Measurements from ENCODE around the gene ITGA3. TPM values are rescaled to one million over a fixed set of nuclear protein-coding genes. Genes with fewer than 3 reads are reported as not detected.

ITGA3 gene
- total and polyA plus RNA-seq, 2 of the 13 experiments (the other 11 are each of a cell fraction or from before 2014, with no cell fraction given), result 0.48 to 0.69 TPM

DNA sequence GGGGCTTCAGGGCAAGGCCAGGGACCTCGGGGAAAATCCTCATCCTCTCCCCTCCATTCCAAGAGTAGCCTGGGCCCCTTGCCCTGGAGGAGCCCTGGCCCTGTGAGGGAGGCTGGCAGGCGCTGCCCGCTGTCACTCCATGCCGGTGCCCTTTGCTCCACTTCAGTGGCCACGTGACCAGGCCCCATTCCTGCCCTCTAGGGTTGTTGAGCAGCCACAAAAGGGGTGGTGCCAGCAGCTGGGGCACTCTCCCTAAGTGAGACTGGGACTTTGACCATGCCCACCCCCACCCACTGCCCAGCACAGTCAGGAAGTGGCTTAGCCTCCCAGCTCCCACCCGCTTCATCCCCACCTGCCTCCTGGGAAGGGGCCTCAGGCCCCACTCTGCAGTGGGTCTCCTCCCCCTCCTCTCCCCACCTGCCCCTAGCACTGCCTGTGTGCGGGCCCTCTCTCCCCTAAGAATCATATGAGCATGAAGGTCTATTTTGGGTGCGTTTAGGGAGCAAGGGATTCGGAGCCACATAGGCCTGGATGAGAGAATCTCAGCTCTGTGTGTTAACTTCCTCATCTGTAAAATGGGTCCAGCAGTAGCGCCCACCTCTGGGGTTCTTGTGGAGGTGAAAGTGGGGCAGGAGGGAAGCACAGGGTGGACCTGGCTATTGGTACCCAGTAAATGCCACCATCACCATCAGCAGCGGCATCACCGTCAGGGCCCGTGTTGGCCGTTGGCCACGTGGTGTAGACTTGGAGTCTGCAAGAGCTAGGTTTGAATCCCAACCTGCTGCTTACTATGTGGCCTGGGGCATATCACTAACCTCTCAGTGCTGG lies 46.5 kb downstream of the ITGA3 start (continued):
- TF ChIP-seq, protein P1, sequence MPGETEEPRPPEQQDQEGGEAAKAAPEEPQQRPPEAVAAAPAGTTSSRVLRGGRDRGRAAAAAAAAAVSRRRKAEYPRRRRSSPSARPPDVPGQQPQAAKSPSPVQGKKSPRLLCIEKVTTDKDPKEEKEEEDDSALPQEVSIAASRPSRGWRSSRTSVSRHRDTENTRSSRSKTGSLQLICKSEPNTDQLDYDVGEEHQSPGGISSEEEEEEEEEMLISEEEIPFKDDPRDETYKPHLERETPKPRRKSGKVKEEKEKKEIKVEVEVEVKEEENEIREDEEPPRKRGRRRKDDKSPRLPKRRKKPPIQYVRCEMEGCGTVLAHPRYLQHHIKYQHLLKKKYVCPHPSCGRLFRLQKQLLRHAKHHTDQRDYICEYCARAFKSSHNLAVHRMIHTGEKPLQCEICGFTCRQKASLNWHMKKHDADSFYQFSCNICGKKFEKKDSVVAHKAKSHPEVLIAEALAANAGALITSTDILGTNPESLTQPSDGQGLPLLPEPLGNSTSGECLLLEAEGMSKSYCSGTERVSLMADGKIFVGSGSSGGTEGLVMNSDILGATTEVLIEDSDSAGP (CRISPR knock-in tag; IDR thresholded peaks at IDR 0.05; ENCODE audit: borderline replicate concordance), result peak; percentile 73
- no peak for TF ChIP-seq EEA1 (CRISPR knock-in tag; IDR thresholded peaks at IDR 0.05; ENCODE audit: borderline replicate concordance)
- TF ChIP-seq, protein P2, sequence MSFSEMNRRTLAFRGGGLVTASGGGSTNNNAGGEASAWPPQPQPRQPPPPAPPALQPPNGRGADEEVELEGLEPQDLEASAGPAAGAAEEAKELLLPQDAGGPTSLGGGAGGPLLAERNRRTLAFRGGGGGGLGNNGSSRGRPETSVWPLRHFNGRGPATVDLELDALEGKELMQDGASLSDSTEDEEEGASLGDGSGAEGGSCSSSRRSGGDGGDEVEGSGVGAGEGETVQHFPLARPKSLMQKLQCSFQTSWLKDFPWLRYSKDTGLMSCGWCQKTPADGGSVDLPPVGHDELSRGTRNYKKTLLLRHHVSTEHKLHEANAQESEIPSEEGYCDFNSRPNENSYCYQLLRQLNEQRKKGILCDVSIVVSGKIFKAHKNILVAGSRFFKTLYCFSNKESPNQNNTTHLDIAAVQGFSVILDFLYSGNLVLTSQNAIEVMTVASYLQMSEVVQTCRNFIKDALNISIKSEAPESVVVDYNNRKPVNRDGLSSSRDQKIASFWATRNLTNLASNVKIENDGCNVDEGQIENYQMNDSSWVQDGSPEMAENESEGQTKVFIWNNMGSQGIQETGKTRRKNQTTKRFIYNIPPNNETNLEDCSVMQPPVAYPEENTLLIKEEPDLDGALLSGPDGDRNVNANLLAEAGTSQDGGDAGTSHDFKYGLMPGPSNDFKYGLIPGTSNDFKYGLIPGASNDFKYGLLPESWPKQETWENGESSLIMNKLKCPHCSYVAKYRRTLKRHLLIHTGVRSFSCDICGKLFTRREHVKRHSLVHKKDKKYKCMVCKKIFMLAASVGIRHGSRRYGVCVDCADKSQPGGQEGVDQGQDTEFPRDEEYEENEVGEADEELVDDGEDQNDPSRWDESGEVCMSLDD (CRISPR knock-in tag; IDR thresholded peaks at IDR 0.05; ENCODE audit: borderline replicate concordance), result no peak
- peak; percentile 65 for TF ChIP-seq SALL1 (CRISPR knock-in tag; IDR thresholded peaks at IDR 0.05)
- TF ChIP-seq KLF16 (CRISPR knock-in tag; IDR thresholded peaks at IDR 0.05), result 0 out of 4 replicates have a peak, but pooled peaks of 1 of the 2 experiments have one; percentile 50
- TF ChIP-seq ZNF138 (CRISPR knock-in tag; IDR thresholded peaks at IDR 0.05; ENCODE audit: low read depth), result 0 out of 2 replicates have a peak, but pooled peaks have one; percentile 13
- TF ChIP-seq FOXK1 (CRISPR knock-in tag; IDR thresholded peaks at IDR 0.05; ENCODE audit: borderline replicate concordance, low read depth), result peak; percentile 30; the same call in 1 of the 2 replicates
- TF ChIP-seq ZNF788 (CRISPR knock-in tag; IDR thresholded peaks at IDR 0.05; ENCODE audit: borderline replicate concordance), result 0 out of 2 replicates have a peak, but pooled peaks have one; percentile 39
- TF ChIP-seq, protein P3, sequence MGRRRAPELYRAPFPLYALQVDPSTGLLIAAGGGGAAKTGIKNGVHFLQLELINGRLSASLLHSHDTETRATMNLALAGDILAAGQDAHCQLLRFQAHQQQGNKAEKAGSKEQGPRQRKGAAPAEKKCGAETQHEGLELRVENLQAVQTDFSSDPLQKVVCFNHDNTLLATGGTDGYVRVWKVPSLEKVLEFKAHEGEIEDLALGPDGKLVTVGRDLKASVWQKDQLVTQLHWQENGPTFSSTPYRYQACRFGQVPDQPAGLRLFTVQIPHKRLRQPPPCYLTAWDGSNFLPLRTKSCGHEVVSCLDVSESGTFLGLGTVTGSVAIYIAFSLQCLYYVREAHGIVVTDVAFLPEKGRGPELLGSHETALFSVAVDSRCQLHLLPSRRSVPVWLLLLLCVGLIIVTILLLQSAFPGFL (CRISPR knock-in tag; IDR thresholded peaks at IDR 0.05), result no peak
- TF ChIP-seq LCORL (IDR thresholded peaks at IDR 0.05), result no peak
- peak; percentile 63; the same call in 1 of the 2 replicates for TF ChIP-seq LCORL (CRISPR knock-in tag; IDR thresholded peaks at IDR 0.05)
- TF ChIP-seq, protein P4, sequence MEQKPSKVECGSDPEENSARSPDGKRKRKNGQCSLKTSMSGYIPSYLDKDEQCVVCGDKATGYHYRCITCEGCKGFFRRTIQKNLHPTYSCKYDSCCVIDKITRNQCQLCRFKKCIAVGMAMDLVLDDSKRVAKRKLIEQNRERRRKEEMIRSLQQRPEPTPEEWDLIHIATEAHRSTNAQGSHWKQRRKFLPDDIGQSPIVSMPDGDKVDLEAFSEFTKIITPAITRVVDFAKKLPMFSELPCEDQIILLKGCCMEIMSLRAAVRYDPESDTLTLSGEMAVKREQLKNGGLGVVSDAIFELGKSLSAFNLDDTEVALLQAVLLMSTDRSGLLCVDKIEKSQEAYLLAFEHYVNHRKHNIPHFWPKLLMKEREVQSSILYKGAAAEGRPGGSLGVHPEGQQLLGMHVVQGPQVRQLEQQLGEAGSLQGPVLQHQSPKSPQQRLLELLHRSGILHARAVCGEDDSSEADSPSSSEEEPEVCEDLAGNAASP (CRISPR knock-in tag; IDR thresholded peaks at IDR 0.05; ENCODE audit: borderline replicate concordance), result peak; percentile 23; the same call in 1 of the 2 replicates
- TF ChIP-seq, protein P5, sequence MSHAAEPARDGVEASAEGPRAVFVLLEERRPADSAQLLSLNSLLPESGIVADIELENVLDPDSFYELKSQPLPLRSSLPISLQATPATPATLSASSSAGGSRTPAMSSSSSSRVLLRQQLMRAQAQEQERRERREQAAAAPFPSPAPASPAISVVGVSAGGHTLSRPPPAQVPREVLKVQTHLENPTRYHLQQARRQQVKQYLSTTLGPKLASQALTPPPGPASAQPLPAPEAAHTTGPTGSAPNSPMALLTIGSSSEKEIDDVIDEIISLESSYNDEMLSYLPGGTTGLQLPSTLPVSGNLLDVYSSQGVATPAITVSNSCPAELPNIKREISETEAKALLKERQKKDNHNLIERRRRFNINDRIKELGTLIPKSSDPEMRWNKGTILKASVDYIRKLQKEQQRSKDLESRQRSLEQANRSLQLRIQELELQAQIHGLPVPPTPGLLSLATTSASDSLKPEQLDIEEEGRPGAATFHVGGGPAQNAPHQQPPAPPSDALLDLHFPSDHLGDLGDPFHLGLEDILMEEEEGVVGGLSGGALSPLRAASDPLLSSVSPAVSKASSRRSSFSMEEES (CRISPR knock-in tag; IDR thresholded peaks at IDR 0.05), result peak; percentile 84; the same call in 1 of the 2 replicates
- peak; percentile 43 for TF ChIP-seq AGO2 (optimal IDR thresholded peaks at IDR 0.05; ENCODE audit: low read depth, low read length)
- TF ChIP-seq ZSCAN9 (CRISPR knock-in tag; IDR thresholded peaks at IDR 0.05; ENCODE audit: borderline replicate concordance), result peak; percentile 34; the same call in 1 of the 2 replicates
- peak; percentile 69 for TF ChIP-seq ZNF335 (CRISPR knock-in tag; IDR thresholded peaks at IDR 0.05)
- TF ChIP-seq ZNF317 (CRISPR knock-in tag; IDR thresholded peaks at IDR 0.05), result peak; percentile 63; the same call in 1 of the 2 replicates
- TF ChIP-seq MXI1 (IDR thresholded peaks at IDR 0.05; ENCODE audit: borderline replicate concordance, low read depth, low read length), result peak; percentile 54; the same call in 1 of the 3 replicates
- peak; percentile 85 for TF ChIP-seq ZFX (CRISPR knock-in tag; IDR thresholded peaks at IDR 0.05; ENCODE audit: low read depth)
- no peak for TF ChIP-seq ZNF616 (CRISPR knock-in tag; IDR thresholded peaks at IDR 0.05; ENCODE audit: low read depth)
